GM19023 (cell line): ENCODE results near the gene GPC6.

Experiments
- ATAC-seq: cut with Tn5 transposase; IDR thresholded peaks from one replicate; pipeline ENCODE4 v1.9.1; 2021; ENCODE audit warnings: mild to moderate bottlenecking, moderate library complexity; ENCODE audit not compliant: unreplicated experiment

GPC6 gene

GRCh38 chr13:94073007-94073744, 846.6 kb downstream of the GPC6 start:
- no peak for ATAC-seq

- ATAC-seq, result no peak
Observed at GRCh38 chr13:94079876-94080275, 853.3 kb downstream of the GPC6 start.

GRCh38 chr13:94080527-94080926, 853.9 kb downstream of the GPC6 start:
- ATAC-seq, result no peak

DNA sequence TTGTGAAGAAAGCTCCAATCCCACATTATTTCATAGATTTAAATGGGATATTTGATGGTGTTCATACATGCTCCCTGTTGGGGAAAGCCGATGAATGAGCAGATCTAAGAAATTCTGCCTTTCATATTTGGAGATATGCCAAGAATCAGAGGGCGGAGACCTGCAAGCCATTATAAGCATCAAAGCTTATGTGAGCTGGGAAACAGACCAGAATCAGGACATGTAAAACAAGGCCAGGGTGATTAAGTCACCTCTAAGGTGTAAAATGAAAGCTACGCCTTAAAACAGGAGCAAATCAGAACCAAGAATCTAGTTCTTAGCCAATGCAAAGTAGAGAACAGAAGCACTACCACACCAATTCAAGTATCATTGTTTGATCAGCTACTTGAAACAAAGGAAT, 860.5 kb downstream of the GPC6 start:
- no peak for ATAC-seq

- no peak for ATAC-seq
Observed at GRCh38 chr13:94088742-94089141, 862.1 kb downstream of the GPC6 start.

GRCh38 chr13:94090773-94091480, 864.3 kb downstream of the GPC6 start:
- no peak for ATAC-seq

DNA sequence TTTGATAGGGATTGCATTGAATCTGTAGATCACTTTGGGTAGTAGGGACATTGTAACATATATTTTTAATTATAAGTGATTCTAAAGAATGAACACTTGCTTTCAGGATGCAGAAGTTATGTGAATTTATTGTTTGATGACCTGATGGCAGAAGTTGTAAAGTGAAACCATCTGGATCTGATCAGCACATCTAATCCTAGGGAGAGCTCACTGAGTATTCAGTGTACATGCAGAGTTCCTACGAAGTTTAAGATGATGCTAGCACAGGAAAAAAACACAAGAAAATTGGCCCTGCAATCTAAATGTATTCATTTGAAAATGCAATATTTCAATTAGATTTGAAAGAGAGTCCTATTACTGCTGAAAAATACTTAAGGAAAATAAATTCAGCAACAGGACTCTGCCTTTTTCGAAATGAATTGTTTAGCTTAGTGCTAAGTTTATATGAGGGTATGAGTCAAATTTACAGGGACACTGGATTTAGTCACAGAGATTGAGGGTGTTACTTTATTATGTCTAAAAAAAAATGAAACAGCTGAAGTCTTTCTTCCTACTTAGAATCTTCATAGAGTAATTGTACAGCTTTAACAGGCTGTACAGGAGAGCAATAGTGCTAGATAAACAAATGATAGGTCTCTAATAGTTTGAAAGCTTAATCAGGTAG, 867.2 kb downstream of the GPC6 start:
- no peak for ATAC-seq

DNA sequence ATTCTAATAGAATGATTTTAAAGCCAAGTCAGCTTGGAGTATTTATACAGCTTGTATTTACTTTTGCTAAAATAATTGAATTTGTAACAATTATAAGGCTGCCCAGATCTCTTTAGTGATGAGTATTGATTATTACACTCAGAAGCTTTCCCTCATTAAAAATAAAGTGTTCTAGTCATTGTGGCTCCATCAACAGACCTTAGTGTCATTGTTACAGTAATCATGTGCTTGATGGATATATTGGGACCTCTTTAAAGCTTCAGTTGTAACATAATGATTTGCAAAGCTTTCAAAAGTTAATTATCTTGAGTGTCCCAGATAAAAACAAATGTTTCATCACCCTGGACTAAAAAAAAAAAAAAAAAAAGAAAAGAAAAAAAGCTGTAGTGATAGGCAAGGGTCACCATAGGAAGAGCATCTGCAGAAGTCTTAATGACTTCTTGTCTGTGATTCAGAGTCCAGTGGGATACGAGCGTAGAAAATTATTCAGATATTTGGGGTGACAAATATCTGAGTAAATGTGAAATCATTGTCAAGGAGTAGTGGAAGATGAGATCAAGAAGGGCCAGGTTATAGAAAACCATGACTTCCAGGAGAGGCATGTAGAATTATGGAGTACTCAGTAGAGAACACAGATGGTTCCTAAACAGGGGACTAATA, 883.2 kb downstream of the GPC6 start:
- no peak for ATAC-seq

DNA sequence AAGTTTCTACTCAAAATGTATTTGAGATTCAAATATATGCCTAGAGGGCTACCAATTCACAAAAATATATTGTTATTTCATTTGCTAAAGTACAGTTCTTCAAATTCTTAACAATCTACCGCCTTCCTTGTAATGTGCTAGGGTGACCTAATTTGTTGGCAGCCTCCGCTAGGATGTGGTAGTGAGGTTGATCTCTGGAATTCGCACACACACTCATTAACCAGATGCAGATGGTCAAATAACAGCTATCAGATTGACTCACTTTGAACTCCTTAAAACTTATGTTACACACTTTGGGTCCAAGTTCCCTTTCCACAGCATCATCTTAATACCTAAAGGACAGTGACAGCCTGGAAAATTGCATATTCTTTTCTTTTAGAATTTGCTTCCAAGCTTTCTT, 885.6 kb downstream of the GPC6 start:
- no peak for ATAC-seq

DNA sequence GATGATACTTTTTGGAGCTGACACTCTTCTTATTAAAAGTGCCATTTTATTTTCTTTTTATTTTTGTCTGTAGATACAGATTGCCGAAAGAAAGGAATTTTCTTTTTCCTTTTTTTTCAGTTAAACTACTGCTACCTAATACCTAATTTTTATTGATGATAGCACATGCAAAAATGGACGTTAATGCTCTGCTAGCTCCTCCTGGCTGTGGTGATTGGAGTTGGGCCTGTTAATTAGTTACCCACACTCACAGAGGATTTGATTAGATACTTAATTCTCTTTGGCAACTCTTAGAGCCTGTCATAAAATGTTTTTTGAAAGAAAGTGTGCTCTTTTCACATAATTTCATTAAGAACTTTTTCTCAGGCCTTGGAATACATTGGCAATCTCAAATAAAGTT, 886.1 kb downstream of the GPC6 start:
- ATAC-seq, result no peak

GRCh38 chr13:94113245-94113644, 886.6 kb downstream of the GPC6 start:
- no peak for ATAC-seq

GRCh38 chr13:94114166-94114565, 887.6 kb downstream of the GPC6 start:
- no peak for ATAC-seq

GRCh38 chr13:94115054-94115453, 888.4 kb downstream of the GPC6 start:
- no peak for ATAC-seq

GRCh38 chr13:94119360-94119936, 892.8 kb downstream of the GPC6 start:
- no peak for ATAC-seq

DNA sequence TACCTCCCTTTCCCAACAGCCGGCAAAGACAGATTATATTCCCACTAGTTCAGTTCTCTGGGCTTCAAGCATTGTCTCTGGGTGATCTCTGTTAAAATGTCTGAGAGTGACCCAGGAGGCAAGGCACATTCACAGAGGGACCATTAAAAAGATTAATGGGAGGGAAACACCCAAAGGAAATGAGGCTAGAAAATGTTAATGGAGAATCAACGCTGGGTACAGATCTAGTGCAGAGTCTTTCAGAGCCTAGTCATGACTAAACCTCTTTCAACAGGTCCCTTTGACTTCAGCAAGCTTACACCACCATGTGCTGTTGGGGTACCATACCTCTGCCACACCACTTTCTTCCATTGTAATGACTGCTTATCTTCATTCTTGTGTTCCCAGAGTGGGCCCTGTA, 894.3 kb downstream of the GPC6 start:
- no peak for ATAC-seq

DNA sequence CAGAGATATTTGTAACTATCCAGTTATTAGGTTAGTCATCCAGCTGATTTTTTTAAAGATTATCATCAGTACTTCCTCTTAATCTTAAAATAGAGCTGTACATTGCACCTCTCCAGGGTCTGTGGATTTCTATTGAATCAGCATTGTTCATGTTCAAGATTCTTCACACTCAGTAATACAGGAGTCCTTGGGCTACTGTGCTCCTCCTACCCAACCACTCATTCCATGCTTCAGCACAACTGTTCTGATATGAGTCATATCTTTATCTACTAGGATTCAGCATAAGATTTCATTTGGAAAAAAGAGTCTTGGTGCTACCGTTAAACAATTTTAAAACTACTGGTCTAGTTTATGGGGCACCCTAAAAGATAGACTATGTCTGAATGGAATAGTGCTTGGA, 895.1 kb downstream of the GPC6 start:
- ATAC-seq, result no peak

- no peak for ATAC-seq
Observed at GRCh38 chr13:94122300-94122915, 895.8 kb downstream of the GPC6 start.

DNA sequence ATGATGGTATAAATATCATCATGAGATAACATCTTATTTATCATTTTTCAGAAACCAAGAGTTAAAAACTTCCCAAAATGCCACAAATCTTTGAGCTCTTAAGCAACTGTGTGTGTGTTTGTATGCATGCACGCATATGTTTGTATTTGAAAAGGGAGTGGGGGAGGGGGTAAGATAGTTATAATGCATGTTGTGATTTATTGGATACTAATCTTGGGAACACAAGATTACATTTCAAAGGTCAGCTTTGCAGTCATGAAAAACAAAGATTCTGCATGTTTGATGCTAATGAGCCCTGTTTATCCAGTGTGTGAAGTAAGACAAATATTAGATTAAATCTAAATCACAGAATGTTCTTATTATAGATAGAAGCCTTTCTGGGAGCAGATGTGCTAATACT, 897.0 kb downstream of the GPC6 start:
- ATAC-seq, result no peak

- no peak for ATAC-seq
Observed at GRCh38 chr13:94128430-94128829, 901.8 kb downstream of the GPC6 start.

GRCh38 chr13:94129490-94129894, 902.9 kb downstream of the GPC6 start:
- no peak for ATAC-seq

- ATAC-seq, result no peak
Observed at GRCh38 chr13:94138831-94139230, 912.2 kb downstream of the GPC6 start.
